Ishikawa (cell line): ENCODE measurements around the gene MED13L.

Experiments used
- CREB1 ChIP-seq: IDR thresholded peaks from 2 replicates; pipeline ENCODE4 v1.6.1; 2012; ENCODE audit warnings: low read depth
- EGR1 ChIP-seq: IDR thresholded peaks from 2 replicates; pipeline ENCODE4 v1.6.1; 2012
- EP300 ChIP-seq: IDR thresholded peaks from 2 replicates; pipeline ENCODE4 v1.6.1; 2012; ENCODE audit warnings: borderline replicate concordance
- FOXM1 ChIP-seq: IDR thresholded peaks from 2 replicates; pipeline ENCODE4 v1.6.1; 2012; ENCODE audit warnings: low read depth, borderline replicate concordance
- MAX ChIP-seq: IDR thresholded peaks from 2 replicates; pipeline ENCODE4 v1.6.1; 2012
- NFIC ChIP-seq: IDR thresholded peaks from 2 replicates; pipeline ENCODE4 v1.6.1; 2012
- RAD21 ChIP-seq: IDR thresholded peaks from 2 replicates; pipeline ENCODE4 v1.6.1; 2012; ENCODE audit warnings: low read depth
- REST ChIP-seq: IDR thresholded peaks from 2 replicates; pipeline ENCODE4 v1.6.1; 2012; ENCODE audit warnings: low read depth, mild to moderate bottlenecking
- TAF1 ChIP-seq: IDR thresholded peaks from 2 replicates; pipeline ENCODE4 v1.6.1; 2012; ENCODE audit warnings: low read depth, mild to moderate bottlenecking
- TCF12 ChIP-seq: IDR thresholded peaks from 2 replicates; pipeline ENCODE4 v1.6.1; 2012; ENCODE audit warnings: low read depth
- TEAD4 ChIP-seq: IDR thresholded peaks from 2 replicates; pipeline ENCODE4 v1.6.1; 2012
- USF1 ChIP-seq: IDR thresholded peaks from 2 replicates; pipeline ENCODE4 v1.6.1; 2012
- YY1 ChIP-seq: IDR thresholded peaks from 2 replicates; pipeline ENCODE4 v1.6.1; 2012; ENCODE audit warnings: low read depth
- ZBTB7A ChIP-seq: IDR thresholded peaks from 2 replicates; pipeline ENCODE4 v1.6.1; 2012; ENCODE audit warnings: low read depth

Gene MED13L

GRCh38 chr12:116259800-116260577, 17.5 kb downstream of the MED13L start:
- TF ChIP-seq CREB1 (no peak), TEAD4 (no peak), EGR1 (no peak), YY1 (no peak), REST (no peak), TAF1 (no peak), RAD21 (no peak), MAX (no peak)

GRCh38 chr12:116257826-116258225, 19.7 kb downstream of the MED13L start:
- TF ChIP-seq TCF12 (no peak), CREB1 (no peak), ZBTB7A (no peak), TEAD4 (no peak), TAF1 (no peak), RAD21 (no peak), FOXM1 (no peak), MAX (no peak), REST (no peak)

GRCh38 chr12:116257215-116257614, 20.3 kb downstream of the MED13L start:
- TF ChIP-seq EGR1 (no peak), USF1 (no peak), CREB1 (no peak), ZBTB7A (no peak), YY1 (no peak), MAX (no peak), RAD21 (no peak), TCF12 (no peak)

- TF ChIP-seq REST, result no peak
- no peak for TF ChIP-seq RAD21
- no peak for TF ChIP-seq TAF1
- TF ChIP-seq USF1, result no peak
These were observed 27.6 kb downstream of the MED13L start for GRCh38 chr12:116249938-116250337.

GRCh38 chr12:116248930-116249329, 28.6 kb downstream of the MED13L start:
- TF ChIP-seq TCF12 (no peak), ZBTB7A (no peak), RAD21 (no peak), TEAD4 (no peak), YY1 (no peak), TAF1 (no peak), FOXM1 (no peak), CREB1 (no peak), EGR1 (no peak), REST (no peak), NFIC (no peak), MAX (no peak), EP300 (no peak), USF1 (no peak)
